Stimulated activated CD8-positive, alpha-beta memory T cell treated with anti-CD3 and anti-CD28 coated beads, Interleukin-4, amount 100 ng/mL, for 24 hours (primary cell): ENCODE results near the gene GIMD1.
"Not testable (repeated sequence)": the region's sequence is repeated elsewhere in the genome, so short reads cannot be mapped to it uniquely, and the experiment has no call there.

Experiments used
- DNase-seq: peaks from one replicate; pipeline ENCODE4 v3.0.0-alpha.2; 2020; ENCODE audit warnings: low read depth

The GIMD1 gene

GRCh38 chr4:106368678-106369077 lies at the start of gene GIMD1:
TSS of gene GIMD1 (minus strand) at chr4:106368778. CDS start at chr4:106367435, 1,343 bp downstream.
- DNase-seq = no peak

GRCh38 chr4:106414366-106414765 lies 45.8 kb upstream of the GIMD1 start:
- no peak for DNase-seq

GRCh38 chr4:106409901-106410889 lies 41.6 kb upstream of the GIMD1 start:
- no peak for DNase-seq

- not testable (repeated sequence) for DNase-seq
Measured at GRCh38 chr4:106408004-106408403, 39.4 kb upstream of the GIMD1 start.

GRCh38 chr4:106401157-106401556 lies 32.6 kb upstream of the GIMD1 start:
- DNase-seq = no peak

GRCh38 chr4:106398898-106399297 lies 30.3 kb upstream of the GIMD1 start:
- DNase-seq = not testable (repeated sequence)

- no peak for DNase-seq
Measured at GRCh38 chr4:106395582-106395981, 27.0 kb upstream of the GIMD1 start.

GRCh38 chr4:106385853-106386393 lies 17.3 kb upstream of the GIMD1 start:
- DNase-seq = no peak

GRCh38 chr4:106384878-106385277 lies 16.3 kb upstream of the GIMD1 start:
- DNase-seq = no peak

GRCh38 chr4:106380179-106380578 lies 11.6 kb upstream of the GIMD1 start:
- no peak for DNase-seq

GRCh38 chr4:106373026-106373425 lies 4.4 kb upstream of the GIMD1 start:
- DNase-seq = no peak

GRCh38 chr4:106371161-106371560 lies 2.6 kb upstream of the GIMD1 start:
- no peak for DNase-seq

GRCh38 chr4:106370214-106370613 lies 1.6 kb upstream of the GIMD1 start:
- DNase-seq = no peak

GRCh38 chr4:106369456-106370060 lies 980 bp upstream of the GIMD1 start:
- DNase-seq = no peak

- DNase-seq = no peak
Measured at GRCh38 chr4:106367072-106367471, 1.5 kb downstream of the GIMD1 start.

GRCh38 chr4:106366026-106366425 lies 2.6 kb downstream of the GIMD1 start:
- DNase-seq = no peak

- no peak for DNase-seq
Measured at GRCh38 chr4:106365613-106366012, 3.0 kb downstream of the GIMD1 start.

GRCh38 chr4:106364282-106364681 lies 4.3 kb downstream of the GIMD1 start:
- no peak for DNase-seq

- DNase-seq = no peak
Measured at GRCh38 chr4:106362086-106362825, 6.3 kb downstream of the GIMD1 start.

- no peak for DNase-seq
Measured at GRCh38 chr4:106358899-106359298, 9.7 kb downstream of the GIMD1 start.

GRCh38 chr4:106355193-106355592 lies 13.4 kb downstream of the GIMD1 start:
- no peak for DNase-seq

- no peak for DNase-seq
Measured at GRCh38 chr4:106353786-106354185, 14.8 kb downstream of the GIMD1 start.
